Measurements from ENCODE around the gene UNC5A. TPM values are rescaled to one million over a fixed set of nuclear protein-coding genes. Genes with fewer than 3 reads are reported as not detected.

Gene UNC5A
- total RNA-seq, 1 experiment from 2014 or later, result 20.2 TPM

DNA sequence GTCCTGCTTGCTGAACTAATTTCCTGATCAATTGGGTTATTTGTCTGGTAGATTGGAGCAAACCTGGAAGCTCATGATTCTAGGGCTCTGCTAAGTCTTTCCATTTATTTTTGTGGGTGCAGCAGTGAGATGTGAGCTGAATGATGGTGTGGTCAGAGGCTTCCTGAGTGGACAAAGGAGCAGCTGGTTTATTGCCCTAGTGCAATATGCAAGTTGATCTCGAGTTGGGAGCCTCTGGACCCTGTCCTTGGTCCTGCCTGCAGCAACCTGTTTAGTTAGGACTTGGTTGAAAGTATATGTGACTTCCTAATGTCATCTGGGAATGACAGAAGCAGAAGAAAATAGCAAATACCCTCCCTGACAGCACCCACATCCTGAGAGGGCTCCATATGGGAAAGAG lies 4.2 kb upstream of the UNC5A start:
- no peaks in the 10 kb centered on the region for H3K27me3 Mint-ChIP-seq (ENCODE audit: unreplicated experiment)
- no peak overlapping the region for H3K4me3 Mint-ChIP-seq (ENCODE audit: low read depth, unreplicated experiment)
- CTCF ChIA-PET, result no interaction called here
- TF ChIP-seq, protein P1, sequence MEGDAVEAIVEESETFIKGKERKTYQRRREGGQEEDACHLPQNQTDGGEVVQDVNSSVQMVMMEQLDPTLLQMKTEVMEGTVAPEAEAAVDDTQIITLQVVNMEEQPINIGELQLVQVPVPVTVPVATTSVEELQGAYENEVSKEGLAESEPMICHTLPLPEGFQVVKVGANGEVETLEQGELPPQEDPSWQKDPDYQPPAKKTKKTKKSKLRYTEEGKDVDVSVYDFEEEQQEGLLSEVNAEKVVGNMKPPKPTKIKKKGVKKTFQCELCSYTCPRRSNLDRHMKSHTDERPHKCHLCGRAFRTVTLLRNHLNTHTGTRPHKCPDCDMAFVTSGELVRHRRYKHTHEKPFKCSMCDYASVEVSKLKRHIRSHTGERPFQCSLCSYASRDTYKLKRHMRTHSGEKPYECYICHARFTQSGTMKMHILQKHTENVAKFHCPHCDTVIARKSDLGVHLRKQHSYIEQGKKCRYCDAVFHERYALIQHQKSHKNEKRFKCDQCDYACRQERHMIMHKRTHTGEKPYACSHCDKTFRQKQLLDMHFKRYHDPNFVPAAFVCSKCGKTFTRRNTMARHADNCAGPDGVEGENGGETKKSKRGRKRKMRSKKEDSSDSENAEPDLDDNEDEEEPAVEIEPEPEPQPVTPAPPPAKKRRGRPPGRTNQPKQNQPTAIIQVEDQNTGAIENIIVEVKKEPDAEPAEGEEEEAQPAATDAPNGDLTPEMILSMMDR (IDR thresholded peaks at IDR 0.05; ENCODE audit: unreplicated experiment), result no peak
- no TSS peak for BruUV-seq (replicated peaks)
- DNase-seq, result peak; percentile 48
- intact Hi-C loops (cut with micrococcal nuclease; ENCODE audit: unreplicated experiment), result no loop called here
- peaks cover 4% of the 10 kb centered on the region for H3K4me1 Mint-ChIP-seq (ENCODE audit: low read depth, unreplicated experiment)
- H3K36me3 Mint-ChIP-seq (ENCODE audit: insufficient read depth, unreplicated experiment), result peaks cover 13% of the 10 kb centered on the region
- no peak overlapping the region for H3K27ac Mint-ChIP-seq (ENCODE audit: unreplicated experiment)
- no peaks in the 10 kb centered on the region for H3K9me3 Mint-ChIP-seq (ENCODE audit: low read depth, unreplicated experiment)

DNA sequence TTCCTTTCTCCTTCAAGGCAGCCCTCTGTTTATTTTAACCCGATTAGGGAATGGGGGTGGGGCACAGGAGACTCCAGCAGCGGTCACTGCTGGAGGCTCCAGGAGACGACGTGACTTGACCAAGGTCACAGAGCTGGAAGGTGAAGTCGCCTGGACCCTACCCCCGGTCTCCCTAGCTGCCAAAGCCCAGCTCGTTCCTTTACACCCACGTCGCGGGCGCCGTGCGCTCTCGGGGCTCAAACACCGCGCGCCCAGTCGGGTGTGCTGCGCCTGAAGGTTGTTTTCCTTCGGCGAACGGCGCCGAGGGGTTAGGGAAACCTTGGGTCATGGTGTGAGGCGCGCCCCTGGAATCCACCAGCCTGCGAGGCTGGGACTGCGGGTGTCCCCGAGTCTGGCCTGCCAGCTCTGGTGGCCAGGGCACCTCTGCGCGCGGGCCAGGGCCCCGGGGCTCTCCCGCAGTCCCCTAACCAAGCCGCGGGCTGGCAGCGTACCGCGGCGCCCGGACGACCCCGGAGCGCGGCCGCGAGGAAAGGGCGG lies 747 bp upstream of the UNC5A start:
- H3K9me3 Mint-ChIP-seq (ENCODE audit: low read depth, unreplicated experiment), result no peaks in the 10 kb centered on the region
- peaks cover 38% of the 10 kb centered on the region for H3K4me1 Mint-ChIP-seq (ENCODE audit: low read depth, unreplicated experiment)
- peak; percentile 37 for DNase-seq
- H3K27me3 Mint-ChIP-seq (ENCODE audit: unreplicated experiment), result no peaks in the 10 kb centered on the region
- H3K4me3 Mint-ChIP-seq (ENCODE audit: low read depth, unreplicated experiment), result peak overlapping the region; percentile 79
- no peak overlapping the region for H3K27ac Mint-ChIP-seq (ENCODE audit: unreplicated experiment)
- no TSS peak for BruUV-seq (replicated peaks)
- H3K36me3 Mint-ChIP-seq (ENCODE audit: insufficient read depth, unreplicated experiment), result peaks cover 33% of the 10 kb centered on the region
- CTCF ChIA-PET, result interaction anchor here (1.1 kb wide), 2 partner anchors 9 to 14 kb away, joined by 3 to 4 read pairs; no protein-coding TSS in a partner anchor
- intact Hi-C loops (cut with micrococcal nuclease; ENCODE audit: unreplicated experiment), result no loop called here
- TF ChIP-seq, protein P1 (IDR thresholded peaks at IDR 0.05; ENCODE audit: unreplicated experiment), result no peak

DNA sequence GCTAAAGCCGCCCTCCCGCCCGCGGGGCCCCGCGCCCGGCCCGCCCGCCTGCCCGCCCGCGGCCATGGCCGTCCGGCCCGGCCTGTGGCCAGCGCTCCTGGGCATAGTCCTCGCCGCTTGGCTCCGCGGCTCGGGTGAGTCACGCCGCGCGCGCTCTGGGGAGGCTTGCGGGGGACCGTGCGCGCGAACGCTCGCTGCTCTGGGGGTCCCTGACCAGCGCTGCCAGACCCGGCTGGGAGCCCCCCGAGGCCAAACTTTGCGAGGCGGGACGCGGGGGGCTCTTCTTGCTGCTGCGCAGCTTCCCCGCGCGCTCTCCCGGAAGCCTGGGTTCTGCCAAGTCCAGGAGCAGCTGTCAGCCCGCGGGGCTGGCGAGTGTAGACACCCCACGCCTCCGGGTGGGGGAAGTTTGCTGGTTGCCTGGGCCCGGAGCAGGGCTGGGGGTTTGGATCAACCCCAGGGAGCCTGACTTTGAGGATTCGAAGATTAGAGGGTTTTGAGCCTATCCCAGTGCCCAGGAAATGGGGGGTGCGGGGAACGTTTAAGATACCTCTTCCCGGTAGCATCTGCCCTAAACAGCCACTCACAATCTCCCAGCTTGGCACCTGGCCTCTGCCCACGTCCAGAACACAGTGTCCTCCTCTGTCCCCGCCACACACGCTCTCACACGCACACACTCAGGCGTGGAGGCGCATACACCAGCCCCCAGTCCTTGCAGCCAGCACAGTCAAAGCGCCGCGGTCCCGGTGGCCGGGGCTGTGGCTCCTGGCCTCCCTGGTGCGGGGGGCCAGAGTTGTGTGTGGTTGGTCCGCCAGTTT lies 535 bp downstream of the UNC5A start:
- Mint-ChIP-seq H3K4me1 (ENCODE audit: low read depth, unreplicated experiment) (peaks cover 42% of the 10 kb centered on the region), H3K36me3 (ENCODE audit: insufficient read depth, unreplicated experiment) (peaks cover 36% of the 10 kb centered on the region), H3K27ac (ENCODE audit: unreplicated experiment) (peak overlapping the region; percentile 43), H3K9me3 (ENCODE audit: low read depth, unreplicated experiment) (no peaks in the 10 kb centered on the region), H3K27me3 (ENCODE audit: unreplicated experiment) (no peaks in the 10 kb centered on the region), H3K4me3 (ENCODE audit: low read depth, unreplicated experiment) (peak overlapping the region; percentile 78)
- peak; percentile 37 for DNase-seq
- BruUV-seq (replicated peaks), result TSS peak; percentile 57
- CTCF ChIA-PET, result interaction anchor here (2.8 to 3.2 kb wide), 2 partner anchors 12 to 150 kb away, joined by 17 to 18 read pairs; no protein-coding TSS in a partner anchor
- TF ChIP-seq, protein P1 (IDR thresholded peaks at IDR 0.05; ENCODE audit: unreplicated experiment), result no peak
- intact Hi-C loops (cut with micrococcal nuclease; ENCODE audit: unreplicated experiment), result no loop called here

DNA sequence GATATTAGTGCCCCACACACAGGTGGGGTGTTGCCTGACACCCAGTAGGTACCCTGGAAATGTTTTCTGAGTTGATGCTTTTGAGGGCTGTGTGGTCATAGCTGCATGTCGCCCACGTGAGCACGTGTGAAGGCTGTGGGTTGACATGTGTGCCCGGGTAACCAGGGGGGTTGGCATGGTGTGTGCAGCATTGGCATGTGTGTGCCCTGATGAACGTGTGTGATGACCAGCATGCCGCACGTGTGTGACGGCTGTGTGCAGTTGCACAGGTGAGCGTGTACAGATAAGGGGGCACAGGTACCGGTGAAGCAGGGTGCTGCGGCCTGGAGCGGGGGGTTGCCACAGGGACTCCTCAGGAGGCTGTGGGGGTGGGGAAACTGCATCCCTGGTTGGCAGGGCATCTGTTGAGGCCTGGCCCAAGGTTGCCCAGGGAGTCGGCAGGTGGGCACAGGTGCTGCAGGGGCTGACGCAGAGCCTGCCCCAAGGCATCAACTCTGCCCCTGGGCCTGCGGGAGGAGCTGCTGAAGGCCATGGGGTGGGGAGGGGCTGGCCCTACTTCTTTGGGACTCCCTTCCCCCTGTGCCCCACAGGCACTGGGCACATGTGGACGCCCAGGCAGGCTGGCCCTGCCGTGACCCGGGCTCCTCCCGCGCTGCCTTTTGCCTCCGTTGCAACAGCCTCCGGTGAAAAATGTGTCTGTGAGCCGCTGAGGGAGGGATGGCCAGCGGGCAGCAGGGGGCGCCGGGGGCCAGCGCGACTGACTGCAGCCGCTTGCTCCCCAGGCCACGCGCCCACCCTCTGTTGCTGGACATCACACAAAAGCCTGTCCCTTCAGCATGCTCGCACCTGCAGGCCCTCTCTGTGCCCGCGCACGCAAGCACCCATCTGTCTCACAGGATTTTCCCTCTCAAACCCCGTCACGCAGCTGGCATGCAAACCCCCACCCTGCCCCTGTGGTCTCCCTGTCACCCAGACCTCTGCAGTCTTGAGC lies 2.2 kb downstream of the UNC5A start:
- TF ChIP-seq, protein P1 (IDR thresholded peaks at IDR 0.05; ENCODE audit: unreplicated experiment), result peak; percentile 92
- no TSS peak for BruUV-seq (replicated peaks)
- Mint-ChIP-seq H3K9me3 (ENCODE audit: low read depth, unreplicated experiment) (no peaks in the 10 kb centered on the region), H3K4me1 (ENCODE audit: low read depth, unreplicated experiment) (peaks cover 51% of the 10 kb centered on the region), H3K36me3 (ENCODE audit: insufficient read depth, unreplicated experiment) (peaks cover 52% of the 10 kb centered on the region), H3K4me3 (ENCODE audit: low read depth, unreplicated experiment) (peak overlapping the region; percentile 78), H3K27ac (ENCODE audit: unreplicated experiment) (no peak overlapping the region), H3K27me3 (ENCODE audit: unreplicated experiment) (no peaks in the 10 kb centered on the region)
- CTCF ChIA-PET, result interaction anchor here (0.8 to 3.2 kb wide), 3 partner anchors 10 to 266 kb away, joined by 3 to 18 read pairs (median 17); no protein-coding TSS in a partner anchor
- peak; percentile 89 for DNase-seq
- intact Hi-C loops (cut with micrococcal nuclease; ENCODE audit: unreplicated experiment), result loop anchor here (2.0 kb wide), 2 partner anchors 146 to 154 kb away; no protein-coding TSS in a partner anchor

Data from Calu3 (cell line).